ENCODE data around the gene CALR3.

- no peak for TF ChIP-seq CTCF (IDR thresholded peaks at IDR 0.05)
- TF ChIP-seq EZH2phosphoT487 (IDR thresholded peaks at IDR 0.05) = no peak
- TF ChIP-seq EZH2 (IDR thresholded peaks at IDR 0.05) = no peak
These were observed 25.4 kb downstream of the CALR3 start for GRCh38 chr19:16470541-16470910.
